SKM-1 (cell line): Measurements from ENCODE around the gene KIF26B.

Source experiments
- DNase-seq: peaks from one replicate; lab custom pipeline; 2025; ENCODE audit not compliant: unreplicated experiment; lab: John Stamatoyannopoulos, UW

Gene KIF26B

GRCh38 chr1:245270972-245271371, 116.2 kb downstream of the KIF26B start:
- no peak for DNase-seq

GRCh38 chr1:245272676-245273075, 117.9 kb downstream of the KIF26B start:
- DNase-seq = no peak

- no peak for DNase-seq
Observed at GRCh38 chr1:245276445-245276844, 121.7 kb downstream of the KIF26B start.

- DNase-seq = no peak
Observed at GRCh38 chr1:245277276-245277675, 122.5 kb downstream of the KIF26B start.

GRCh38 chr1:245278846-245279245, 124.1 kb downstream of the KIF26B start:
- no peak for DNase-seq

- DNase-seq = no peak
Observed at GRCh38 chr1:245279346-245279745, 124.6 kb downstream of the KIF26B start.

GRCh38 chr1:245283001-245283400, 128.2 kb downstream of the KIF26B start:
- DNase-seq = no peak

GRCh38 chr1:245285168-245285567, 130.4 kb downstream of the KIF26B start:
- DNase-seq = no peak

- DNase-seq = no peak
Observed at GRCh38 chr1:245288796-245289195, 134.0 kb downstream of the KIF26B start.

GRCh38 chr1:245290836-245291235, 136.1 kb downstream of the KIF26B start:
- DNase-seq = no peak

- DNase-seq = no peak
Observed at GRCh38 chr1:245291351-245291750, 136.6 kb downstream of the KIF26B start.

- no peak for DNase-seq
Observed at GRCh38 chr1:245292141-245292540, 137.4 kb downstream of the KIF26B start.

- DNase-seq = peak; percentile 17
Observed at GRCh38 chr1:245292553-245292952, 137.8 kb downstream of the KIF26B start.

- no peak for DNase-seq
Observed at GRCh38 chr1:245294020-245294419, 139.2 kb downstream of the KIF26B start.

- DNase-seq = no peak
Observed at GRCh38 chr1:245298781-245299180, 144.0 kb downstream of the KIF26B start.

- DNase-seq = no peak
Observed at GRCh38 chr1:245301162-245301580, 146.4 kb downstream of the KIF26B start.

- no peak for DNase-seq
Observed at GRCh38 chr1:245301921-245302320, 147.1 kb downstream of the KIF26B start.

- no peak for DNase-seq
Observed at GRCh38 chr1:245304698-245305097, 149.9 kb downstream of the KIF26B start.

- DNase-seq = no peak
Observed at GRCh38 chr1:245306020-245306419, 151.2 kb downstream of the KIF26B start.

GRCh38 chr1:245306628-245307410, 152.0 kb downstream of the KIF26B start:
- no peak for DNase-seq

- DNase-seq = peak; percentile 98
Observed at GRCh38 chr1:245310571-245311531, 156.1 kb downstream of the KIF26B start.
